GM10248 (cell line): ENCODE measurements around the gene HMGCS1.

Experiments used
- CTCF ChIA-PET: fragments of 300-600 bp; sonication (Branson Sonifier 250); formaldehyde crosslinking; extraction: SDS; loops from one replicate; lab custom pipeline; 2021; ENCODE audit warnings: antibody characterized with exemption; lab: Yijun Ruan, JAX
- POLR2A ChIA-PET: fragments of 350-650 bp; sonication (Branson Sonifier 250); formaldehyde crosslinking; extraction: SDS; loops from one replicate; lab custom pipeline; 2020; ENCODE audit warnings: antibody characterized with exemption; lab: Yijun Ruan, JAX
- DNase-seq: peaks from one replicate; pipeline ENCODE4 v3.0.0; 2012; ENCODE audit errors: extremely low spot score
- CTCF ChIP-seq: IDR thresholded peaks from 2 replicates; pipeline ENCODE4 v1.5.1; 2012; ENCODE audit warnings: mild to moderate bottlenecking, low read depth; ENCODE audit errors: extremely low read depth, missing control alignments, control extremely low read depth

Gene HMGCS1

GRCh38 chr5:43305948-43306565 lies 7.2 kb downstream of the HMGCS1 start:
- ChIA-PET CTCF (interaction anchor here (0.6 to 2.4 kb wide), 14 partner anchors 11 to 232 kb away, joined by 3 to 12 read pairs (median 3); no protein-coding TSS in a partner anchor), POLR2A (interaction anchor here (0.6 to 2.3 kb wide), 2 partner anchors 8 to 185 kb away, joined by 3 to 6 read pairs; partner anchors contain the start of gene ZNF131)
- TF ChIP-seq CTCF = peak; percentile 57
- DNase-seq = peak; percentile 39

GRCh38 chr5:43304525-43304924 lies 8.7 kb downstream of the HMGCS1 start:
- peak; percentile 26 for DNase-seq
- POLR2A ChIA-PET = interaction anchor here (1.9 to 2.3 kb wide), 2 partner anchors 9 to 183 kb away, joined by 6 to 11 read pairs; partner anchors contain the start of genes HMGCS1 and ZNF131
- CTCF ChIA-PET = interaction anchor here (0.9 to 3.4 kb wide), 9 partner anchors 9 to 199 kb away, joined by 3 to 14 read pairs (median 3); partner anchors contain the start of gene HMGCS1
- TF ChIP-seq CTCF = no peak

GRCh38 chr5:43303242-43303641 lies 10.0 kb downstream of the HMGCS1 start:
- POLR2A ChIA-PET = interaction anchor here (0.7 kb wide), 1 partner anchor 10 kb away, joined by 3 read pairs; the partner anchor contains the start of gene HMGCS1
- DNase-seq = no peak
- TF ChIP-seq CTCF = no peak
- CTCF ChIA-PET = interaction anchor here (1.0 to 3.4 kb wide), 7 partner anchors 10 to 197 kb away, joined by 3 to 14 read pairs (median 3); partner anchors contain the start of gene HMGCS1

GRCh38 chr5:43302481-43302880 lies 10.7 kb downstream of the HMGCS1 start:
- POLR2A ChIA-PET = no interaction called here
- CTCF ChIA-PET = interaction anchor here (1.6 to 3.4 kb wide), 3 partner anchors 11 to 70 kb away, joined by 3 to 14 read pairs (median 3); partner anchors contain the start of gene HMGCS1
- no peak for DNase-seq
- TF ChIP-seq CTCF = no peak

- ChIA-PET POLR2A (no interaction called here), CTCF (interaction anchor here (1.4 to 1.6 kb wide), 2 partner anchors 9 to 70 kb away, joined by 3 read pairs; no protein-coding TSS in a partner anchor)
- DNase-seq = no peak
Observed at GRCh38 chr5:43301653-43302091, 11.5 kb downstream of the HMGCS1 start.

More at GRCh38 chr5:43301653-43302091, 11.5 kb downstream of the HMGCS1 start:
- TF ChIP-seq CTCF = no peak
